ENCODE measurements around the gene PER3.

PER3 gene

DNA sequence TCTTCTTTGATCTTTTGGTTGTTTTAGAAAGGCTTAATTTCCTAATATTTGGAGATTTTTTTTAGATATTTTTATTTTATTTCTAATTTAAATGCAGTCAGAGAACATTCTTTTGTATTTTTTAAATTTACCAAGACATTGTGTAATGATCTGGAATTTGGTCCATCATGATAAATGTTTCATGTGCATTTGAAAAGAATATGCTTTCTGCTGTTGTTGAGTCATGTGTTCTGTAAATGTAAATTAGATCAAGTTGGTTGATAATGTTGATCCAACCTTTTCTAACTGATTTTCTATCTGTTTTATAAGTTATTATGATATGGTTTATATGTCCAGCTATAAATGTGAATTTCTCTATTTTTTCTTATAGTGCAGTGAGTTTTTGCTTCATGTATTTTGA lies 48.9 kb downstream of the PER3 start:
- no peak for DNase-seq (ENCODE audit: low read depth in 2 of 2)

DNA sequence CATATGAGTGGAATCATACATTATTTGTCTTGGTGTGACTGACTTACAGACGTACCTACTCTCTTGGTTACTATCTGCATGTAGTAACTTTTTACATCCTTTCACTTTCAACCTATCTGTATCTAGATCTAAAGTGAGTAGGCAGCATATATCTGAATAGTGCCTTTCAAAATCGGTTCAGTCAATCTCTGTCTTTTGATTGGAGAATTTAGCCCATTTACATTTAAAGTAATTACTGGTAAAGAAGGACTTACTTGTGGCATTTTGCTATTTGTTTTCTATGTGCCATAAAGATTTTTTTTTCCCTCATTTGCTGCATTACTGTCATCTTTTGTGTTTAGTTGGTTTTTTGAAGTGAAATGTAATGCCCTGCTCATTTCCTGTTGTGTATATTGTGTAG lies 54.6 kb downstream of the PER3 start:
- DNase-seq (ENCODE audit: low read depth in 2 of 2) = no peak

DNA sequence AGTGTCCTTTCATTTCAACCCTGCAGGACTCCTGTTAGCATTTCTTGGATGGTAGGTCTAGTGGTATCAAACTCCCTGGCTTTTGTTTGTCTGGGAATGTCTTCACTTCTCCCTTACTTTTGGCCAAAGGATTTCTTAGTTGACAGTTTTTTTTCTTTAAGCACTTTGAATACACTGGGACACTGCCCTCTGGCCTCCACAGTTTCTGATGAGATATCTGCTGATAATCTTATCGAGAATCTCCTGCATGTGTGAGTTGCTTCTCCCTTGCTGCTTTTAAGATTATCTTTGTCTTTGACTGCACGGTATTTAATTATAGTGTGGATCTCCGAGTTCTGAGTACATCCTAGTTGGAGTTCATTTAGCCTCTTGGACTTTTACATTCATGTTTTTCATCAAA lies 55.4 kb downstream of the PER3 start:
- no peak for DNase-seq (ENCODE audit: low read depth in 2 of 2)

DNA sequence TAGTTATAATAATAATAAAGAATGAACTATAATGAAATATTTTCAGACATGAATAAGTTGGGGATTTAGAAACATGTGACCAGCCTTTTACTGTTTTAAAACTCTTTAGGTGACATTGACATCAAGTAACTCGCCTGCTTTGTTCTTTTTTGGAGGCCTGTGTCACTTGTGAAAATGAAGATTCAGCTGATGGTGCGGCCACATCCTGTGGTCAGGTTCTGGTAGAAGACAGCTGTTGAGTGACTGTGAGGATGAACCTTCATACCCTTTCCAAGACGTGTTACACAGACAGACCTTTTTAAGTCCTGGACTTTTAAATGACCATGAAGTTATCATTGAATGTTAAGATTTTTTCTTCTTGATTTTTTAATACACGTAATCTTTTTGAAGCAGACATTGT lies 58.4 kb downstream of the PER3 start:
- DNase-seq (ENCODE audit: low read depth in 2 of 2) = no peak

DNA sequence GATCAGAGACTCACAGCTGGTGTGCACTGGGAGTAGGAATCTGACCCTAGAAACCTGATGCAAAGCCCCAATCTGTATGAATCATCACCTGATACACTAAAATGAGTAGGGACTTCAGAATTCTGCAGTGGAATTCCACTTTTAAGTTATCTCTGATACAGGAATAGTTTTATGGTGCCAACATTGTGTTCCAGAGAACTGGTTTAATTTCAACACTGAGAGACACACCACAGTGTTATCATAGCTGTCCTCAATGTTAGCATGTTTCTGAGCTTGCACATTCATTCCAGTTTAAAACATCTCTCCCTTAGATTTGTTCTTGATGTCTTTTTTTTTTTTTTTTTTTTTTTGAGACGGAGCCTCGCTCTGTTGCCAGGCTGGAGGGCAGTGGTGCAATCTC lies 61.7 kb downstream of the PER3 start:
- no peak for DNase-seq (ENCODE audit: low read depth in 2 of 2)

DNA sequence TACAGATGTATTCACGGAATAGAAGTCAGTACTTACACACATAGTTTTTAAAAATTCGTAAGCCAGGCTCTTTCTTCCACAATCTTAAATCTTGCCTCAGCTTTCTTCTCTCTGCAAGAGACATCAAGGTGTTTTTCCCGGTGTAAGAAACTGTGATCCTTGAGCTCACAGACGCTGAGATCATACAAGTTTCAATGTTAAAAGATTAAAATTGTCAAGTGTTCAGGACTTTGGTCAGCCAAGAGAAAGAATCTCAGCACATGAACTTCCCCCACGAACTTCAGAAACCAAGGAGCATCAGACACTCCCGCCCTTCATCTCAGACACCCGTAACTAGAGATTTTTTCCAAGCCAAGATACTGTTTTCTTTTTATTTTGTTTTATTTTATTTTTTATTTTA lies 62.6 kb downstream of the PER3 start:
- no peak for DNase-seq (ENCODE audit: low read depth in 2 of 2)

DNA sequence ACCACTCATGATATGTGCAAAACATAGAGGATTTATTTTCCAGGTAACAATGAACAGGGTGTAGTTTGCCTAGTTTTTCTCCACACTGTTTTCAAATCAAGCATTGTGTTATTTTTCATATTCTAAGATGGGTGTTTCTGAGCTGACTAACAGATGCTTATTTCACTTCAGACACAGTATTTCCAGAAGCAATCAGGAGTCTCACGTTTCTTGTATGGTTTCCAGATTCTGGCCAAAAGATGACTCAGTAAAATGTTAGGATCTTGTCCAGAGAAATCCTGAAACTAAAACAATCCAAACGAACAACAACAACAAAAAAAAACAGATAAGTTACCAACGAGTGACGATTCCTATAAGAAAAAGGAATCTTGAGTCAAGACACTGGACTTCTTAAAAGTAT lies 63.5 kb downstream of the PER3 start:
- peak; percentile 13 to 17 for DNase-seq (ENCODE audit: low read depth in 2 of 2)

DNA sequence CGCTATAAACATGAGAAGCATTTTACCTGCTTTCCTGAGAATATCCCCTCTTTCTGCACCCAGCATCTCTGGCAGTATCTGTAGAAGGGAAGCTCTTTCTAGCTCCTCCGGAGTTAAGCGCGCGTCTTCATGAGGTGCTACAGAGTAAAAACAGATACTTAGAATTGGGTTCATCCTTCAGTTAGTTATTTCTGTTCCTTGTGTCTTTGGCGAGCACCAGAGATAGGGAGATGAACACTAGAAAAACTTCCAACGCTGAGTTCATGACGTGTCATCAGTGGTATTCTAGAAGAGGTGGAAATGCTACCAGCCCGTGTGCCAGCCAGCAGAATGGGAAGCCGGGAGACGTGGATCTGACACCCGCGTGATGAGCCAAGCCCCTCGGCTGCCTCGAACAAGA lies 66.7 kb downstream of the PER3 start:
- no peak for DNase-seq (ENCODE audit: low read depth in 2 of 2)

DNA sequence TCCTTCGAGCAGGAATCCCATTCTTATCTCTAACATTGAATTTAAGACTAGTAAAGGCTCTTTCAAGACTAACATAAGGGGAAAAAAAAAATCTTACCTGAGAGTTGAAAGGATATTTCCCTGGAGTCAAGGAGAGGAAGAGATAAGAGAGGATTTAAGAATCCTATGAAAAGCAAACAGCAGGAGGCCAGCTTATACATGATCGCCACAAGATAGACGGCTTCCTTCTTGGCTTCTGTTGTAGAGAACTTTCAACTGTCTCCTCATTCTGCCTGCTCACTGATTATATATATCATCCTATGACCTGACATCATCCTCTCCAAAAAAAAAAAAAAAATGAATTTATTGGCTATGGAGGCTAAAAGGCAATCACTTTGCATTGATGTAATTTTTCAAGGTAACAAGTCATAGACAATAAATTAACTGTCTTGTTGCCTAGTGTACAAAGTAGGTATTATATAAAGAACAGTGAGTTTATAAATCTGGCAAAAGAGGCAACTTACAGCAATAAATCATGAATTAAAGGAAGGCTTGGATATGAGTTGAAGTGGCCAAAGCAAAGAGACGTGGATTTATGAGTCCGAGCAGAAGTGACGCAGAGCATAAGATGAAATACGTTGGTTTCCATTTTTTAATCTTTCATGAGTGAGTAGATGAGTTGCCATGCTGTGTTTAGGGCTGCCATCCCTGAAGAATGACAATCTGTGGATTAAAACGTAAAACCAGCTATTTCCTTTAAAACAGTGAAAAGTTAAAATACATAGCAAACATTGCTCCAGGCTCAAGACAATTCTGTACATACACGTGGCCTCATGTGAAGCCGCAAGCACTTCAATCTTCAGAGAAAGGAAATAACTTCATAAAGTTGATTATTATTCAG lies 69.0 kb downstream of the PER3 start, which contains the start of gene UTS2:
TSS of gene UTS2 (minus strand) at position 262 of the 880 bp plus-strand sequence. CDS start at position 200, 62 bp downstream.
- DNase-seq (ENCODE audit: low read depth in 2 of 2) = no peak

DNA sequence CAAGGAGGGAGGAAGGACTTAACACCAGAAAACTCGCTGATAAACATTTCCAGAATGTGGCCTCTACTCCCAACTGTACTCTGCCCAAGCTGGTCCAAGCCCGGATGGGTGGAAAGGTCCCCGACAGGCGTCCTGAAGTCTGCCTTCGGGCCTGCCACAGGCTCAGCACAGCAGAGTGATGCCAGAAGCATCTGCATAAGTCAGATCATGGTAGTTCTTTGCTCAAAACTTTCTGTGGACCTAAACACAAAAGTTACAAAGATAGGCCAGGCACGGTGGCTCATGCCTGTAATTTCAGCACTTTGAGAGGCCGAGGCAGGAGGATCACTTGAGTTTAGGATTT lies 69.6 kb downstream of the PER3 start:
- no peak for DNase-seq (ENCODE audit: low read depth in 2 of 2)

DNA sequence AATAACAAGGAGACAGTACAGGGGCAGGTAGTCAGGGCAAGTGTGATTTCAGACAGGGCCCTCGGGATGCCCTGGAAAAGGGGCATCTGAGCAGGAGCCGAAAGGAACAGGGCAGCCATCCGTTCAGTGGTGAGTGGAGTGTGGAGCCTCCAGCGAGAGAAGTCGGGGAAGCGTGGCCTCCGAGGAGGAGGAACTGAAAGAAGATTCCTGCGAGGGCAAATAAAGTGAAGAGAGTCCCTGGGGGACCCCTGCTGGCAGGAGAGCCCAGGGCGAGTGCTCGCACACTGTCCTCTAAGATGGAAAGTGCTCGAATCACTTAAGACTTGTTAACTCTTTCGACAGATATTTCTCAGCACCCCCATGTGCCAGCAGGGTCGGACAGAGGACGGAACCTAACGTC lies 72.3 kb downstream of the PER3 start:
- DNase-seq (ENCODE audit: low read depth in 2 of 2) = no peak

DNA sequence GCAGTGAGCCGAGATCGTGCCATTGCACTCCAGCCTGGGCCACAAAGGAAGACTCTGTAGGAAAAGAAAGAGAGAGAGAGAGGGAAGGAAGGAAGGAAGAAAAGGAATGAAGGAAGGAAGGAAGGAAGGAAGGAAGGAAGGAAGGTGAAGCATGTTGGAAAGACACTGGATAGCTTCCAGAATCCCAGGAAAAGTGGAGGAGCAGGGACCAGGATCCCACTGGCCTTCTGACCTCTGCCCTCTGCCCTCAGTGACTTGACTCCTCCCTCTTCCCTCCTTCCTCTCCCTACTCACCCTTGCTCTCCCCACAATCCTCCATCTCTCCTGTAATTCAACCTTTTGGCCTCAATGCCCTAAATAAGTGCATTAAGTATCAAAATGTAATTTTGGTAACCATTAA lies 72.9 kb downstream of the PER3 start:
- DNase-seq (ENCODE audit: low read depth in 2 of 2) = no peak

DNA sequence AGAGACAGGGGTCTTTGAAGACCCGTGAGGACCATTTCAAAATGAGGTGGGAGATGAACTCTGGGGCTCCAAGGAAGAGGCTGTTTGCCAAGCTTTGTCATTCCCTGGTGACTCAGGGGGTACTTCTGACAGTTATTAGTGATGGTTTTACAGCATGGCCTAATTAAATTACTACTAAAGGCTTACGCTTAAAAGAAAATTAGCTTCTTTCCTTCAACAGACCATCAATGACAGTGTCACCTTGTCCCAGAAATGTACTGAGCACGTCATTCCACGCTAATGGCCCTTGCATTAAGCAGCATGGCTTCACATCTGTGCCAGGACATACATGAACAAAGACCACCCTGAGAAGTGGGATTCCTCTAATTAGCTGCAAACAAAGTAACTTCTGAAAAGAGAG lies 73.9 kb downstream of the PER3 start:
- DNase-seq (ENCODE audit: low read depth in 2 of 2) = no peak

DNA sequence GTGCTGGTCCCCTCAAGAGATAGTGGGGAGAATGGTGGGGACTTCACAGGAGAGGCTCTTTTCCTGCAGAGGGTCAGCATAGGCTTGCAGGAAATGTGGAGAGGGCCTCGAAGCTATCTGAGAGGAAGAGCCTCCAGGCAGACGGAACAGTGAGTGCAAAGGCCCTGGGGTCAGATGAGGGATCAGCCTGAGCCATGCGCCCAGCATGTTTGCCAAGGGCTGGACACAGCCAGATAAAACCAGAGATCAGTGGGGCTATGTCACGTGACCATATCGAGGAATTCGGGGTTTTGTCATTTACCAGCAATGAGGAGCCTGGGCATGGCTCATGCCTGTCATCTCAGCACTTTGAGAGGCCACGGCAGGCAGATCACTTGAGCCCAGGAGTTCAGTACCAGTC lies 75.3 kb downstream of the PER3 start:
- no peak for DNase-seq (ENCODE audit: low read depth in 2 of 2)

DNA sequence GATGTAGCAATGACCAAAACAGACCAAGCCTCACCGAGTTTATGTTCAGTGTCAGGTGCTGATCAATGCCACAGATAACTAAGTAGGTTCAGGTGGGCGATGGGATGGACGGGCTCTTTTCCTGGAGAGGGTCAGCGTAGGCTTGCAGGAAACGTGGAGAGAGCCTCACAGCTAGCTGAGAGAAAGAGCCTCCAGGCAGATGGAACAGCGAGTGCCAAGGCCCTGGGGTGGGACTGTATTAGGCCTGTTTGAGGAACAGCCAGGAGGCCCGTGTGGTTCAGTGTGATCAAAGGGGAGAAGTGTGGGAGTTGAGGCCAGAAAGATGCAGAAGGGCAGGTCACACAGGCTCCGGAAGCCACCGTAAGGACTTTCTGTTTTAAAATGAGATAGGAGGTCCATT lies 76.0 kb downstream of the PER3 start:
- no peak for DNase-seq (ENCODE audit: low read depth in 2 of 2)

DNA sequence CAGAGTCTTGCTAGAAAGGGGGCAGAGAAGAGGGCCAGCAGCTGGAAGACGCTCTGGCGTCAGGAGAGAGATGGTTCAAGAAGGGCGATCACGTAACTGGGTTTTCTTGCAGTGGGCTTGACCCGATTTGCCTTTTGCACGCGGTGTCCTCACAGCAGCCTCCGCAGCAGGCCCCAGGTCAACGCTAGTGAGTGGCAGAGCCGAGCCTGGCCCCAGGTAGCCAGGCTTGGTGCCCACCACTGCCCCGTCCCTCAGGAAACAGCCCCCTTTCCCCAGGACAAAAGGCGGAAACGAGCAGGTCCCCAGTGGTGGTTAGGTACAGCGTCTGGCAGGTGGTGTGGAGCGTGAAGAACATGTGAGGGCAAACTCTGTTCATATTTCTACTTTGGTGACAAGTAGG lies 77.4 kb downstream of the PER3 start:
- DNase-seq (ENCODE audit: low read depth in 2 of 2) = no peak

DNA sequence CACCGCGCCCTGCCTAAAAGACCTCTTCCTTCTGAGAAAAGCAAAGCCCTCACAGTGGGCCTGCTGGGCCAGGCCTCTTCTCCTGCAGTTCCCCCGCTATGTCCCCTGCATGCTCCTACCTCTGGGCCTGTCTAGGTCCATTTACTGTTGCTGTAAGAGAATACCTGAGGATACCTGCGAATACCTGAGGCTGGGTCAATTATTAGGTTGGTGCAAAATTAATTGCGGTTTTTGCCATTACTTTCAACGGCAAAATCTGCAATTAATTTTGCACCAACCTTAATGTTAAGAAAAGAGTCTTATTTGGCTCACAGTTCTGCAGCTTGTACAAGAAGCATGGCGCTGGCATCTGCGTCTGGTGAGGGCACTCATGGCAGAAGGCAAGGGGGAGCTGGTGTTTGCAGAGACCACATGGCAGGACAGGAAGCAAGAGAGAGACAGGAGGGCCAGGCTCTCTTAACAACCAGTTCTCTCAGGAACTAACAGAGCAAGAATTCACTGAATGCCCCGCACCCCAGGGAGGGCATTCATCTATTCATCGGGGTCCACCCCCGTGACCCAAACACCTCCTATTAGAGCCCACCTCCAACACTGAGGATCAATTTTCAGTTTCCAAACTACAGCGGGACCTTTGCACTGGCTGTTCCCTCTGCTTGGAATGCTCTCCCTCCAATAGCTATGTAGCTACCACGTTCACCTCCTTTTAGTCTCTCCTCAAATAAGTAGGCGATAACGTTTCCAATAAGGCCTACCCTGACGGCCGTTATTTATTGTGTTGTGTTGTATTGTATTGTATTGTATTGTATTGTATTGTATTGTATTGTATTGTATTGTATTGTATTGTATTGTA lies 78.3 kb downstream of the PER3 start:
- DNase-seq (ENCODE audit: low read depth in 2 of 2) = no peak

DNA sequence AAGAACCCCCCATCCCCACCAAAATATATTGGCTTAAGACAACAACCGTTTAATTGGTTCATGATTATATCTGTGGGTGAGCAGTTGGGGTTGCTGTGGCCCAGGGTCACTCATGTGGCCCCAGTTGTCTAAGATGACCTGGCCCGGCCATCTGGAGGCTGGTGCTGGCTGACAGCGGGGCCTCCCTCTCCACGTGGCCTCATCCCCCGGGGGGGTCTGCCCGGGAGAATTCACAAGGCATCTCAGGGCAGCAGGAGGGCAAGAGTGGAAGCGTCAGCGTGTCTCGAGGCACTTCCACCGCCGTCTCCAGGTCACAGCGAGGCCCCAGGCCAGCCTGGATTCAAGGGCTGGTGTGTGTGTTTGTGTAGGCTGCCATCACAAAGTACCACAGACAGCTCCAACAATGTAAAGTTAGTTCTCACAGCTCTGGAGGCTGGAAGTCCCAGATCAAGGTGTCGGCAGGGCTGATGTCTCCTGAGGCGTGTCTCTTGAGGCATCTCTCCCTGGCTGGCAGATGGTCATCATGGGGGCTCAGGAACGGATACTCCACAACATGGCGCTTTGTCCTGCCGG lies 79.8 kb downstream of the PER3 start:
- no peak for DNase-seq (ENCODE audit: low read depth in 2 of 2)

DNA sequence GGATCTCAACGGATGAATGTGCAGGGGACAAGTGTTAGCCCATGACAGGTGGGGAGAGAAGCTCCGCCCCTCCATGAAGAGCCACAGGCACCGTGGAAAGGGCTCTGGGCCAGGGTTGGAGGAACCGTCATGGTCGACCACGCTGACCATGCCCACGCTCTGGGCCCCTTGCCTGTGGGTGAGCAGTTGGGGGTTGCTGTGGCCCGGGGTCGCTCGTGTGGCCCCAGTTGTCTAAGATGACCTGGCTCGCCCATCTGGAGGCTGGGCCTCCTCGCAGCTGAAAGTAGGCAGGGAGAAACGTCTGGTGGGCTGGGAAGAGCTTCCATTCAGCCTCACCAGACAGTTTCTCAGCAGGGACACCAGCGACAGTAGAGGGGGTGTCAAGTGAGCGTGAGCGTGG lies 81.9 kb downstream of the PER3 start:
- no peak for DNase-seq (ENCODE audit: low read depth in 2 of 2)

DNA sequence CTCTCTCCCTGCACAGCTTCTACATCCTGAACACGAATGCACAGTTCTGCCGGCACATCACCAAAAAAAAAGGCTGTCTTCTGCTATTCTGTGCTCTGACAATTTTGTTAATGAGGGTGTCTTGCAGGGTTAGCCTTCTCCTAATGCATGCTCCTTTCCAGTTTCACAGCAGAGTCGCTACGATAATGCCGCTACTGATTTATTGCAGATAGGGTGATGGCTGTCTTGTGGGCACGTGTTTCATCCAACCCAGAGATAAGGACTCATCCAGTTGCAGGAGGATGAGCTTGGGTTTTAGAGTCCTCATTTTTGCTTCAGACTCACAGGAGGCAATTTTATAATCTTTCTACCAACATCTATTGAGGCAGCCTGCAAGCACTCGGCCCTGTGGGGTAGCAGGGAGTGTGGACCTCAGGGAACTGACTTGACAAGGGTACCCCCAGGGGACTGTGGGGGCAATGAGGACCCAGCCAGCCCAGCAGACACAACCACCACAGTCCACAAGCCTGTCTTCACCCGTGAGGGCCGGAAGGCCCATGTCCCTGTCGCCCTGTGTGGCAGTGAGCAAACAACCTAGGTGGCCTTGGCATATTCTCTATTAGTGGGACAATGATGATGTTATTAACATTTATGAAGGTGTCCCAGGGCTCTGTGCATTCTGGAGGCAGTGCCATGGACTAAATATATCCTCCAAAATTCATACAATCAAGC lies 84.1 kb downstream of the PER3 start:
- DNase-seq (ENCODE audit: low read depth in 2 of 2) = no peak

DNA sequence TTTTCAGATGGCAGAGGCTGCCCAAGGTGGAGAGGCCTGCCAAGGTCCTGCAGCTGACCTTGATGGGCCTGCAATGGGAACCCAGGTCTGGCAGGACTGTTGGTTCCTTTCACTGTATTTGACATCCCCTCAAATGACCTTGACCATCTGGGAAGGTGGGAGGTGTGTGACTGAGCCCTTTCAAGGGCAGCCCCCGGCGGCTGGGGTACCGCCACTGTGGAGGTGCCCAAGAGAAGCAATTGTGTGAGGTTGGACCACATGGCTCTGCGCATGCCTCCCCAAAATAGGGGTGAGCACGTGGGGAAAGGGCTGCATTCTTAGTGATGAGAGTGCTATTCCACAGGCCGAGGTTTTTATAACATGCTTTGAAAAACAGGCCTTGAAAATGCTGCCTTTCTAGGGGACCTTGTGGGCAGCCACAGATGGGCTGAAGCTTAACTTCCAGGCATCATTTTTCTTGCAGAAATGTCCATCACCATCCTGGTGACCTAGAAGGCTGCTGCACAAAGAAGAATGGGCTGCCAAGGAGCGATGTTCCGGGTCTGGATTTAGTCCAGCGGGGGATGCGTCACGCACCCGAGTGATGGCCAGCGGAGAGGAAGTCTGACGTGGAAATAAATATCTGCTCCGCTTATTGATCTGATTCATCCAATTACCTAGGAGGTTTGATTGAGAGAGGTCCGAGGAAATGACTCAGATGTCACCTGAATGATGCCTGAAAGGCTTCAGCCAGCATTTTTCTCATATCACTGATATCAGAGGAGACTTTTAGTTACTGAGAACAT lies 85.2 kb downstream of the PER3 start:
- DNase-seq (ENCODE audit: low read depth in 2 of 2) = no peak
